ENCODE measurements around the gene YPEL3.

DNA sequence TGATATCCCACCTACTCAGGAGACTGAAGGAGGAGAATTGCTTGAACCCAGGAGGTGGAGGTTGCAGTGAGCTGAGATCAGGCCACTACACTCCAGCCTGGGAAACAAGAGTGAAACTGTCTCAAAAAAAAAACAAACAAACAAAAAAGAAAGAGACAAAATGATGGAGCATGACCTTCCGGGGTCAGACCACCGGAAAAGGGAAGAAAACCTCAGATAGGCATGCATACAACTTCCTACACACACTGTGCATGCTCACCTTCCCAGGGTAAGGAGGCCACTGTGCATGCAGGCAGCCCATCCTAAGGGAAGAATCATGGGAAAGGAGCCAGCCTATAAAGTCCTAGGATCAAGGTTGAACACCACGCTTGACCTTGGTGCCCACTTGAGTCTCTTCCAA, 36.6 kb upstream of the YPEL3 start:
- TF ChIP-seq TAF1 (IDR thresholded peaks at IDR 0.05; ENCODE audit: borderline replicate concordance, insufficient read depth, low read length) = no peak
- no peak for TF ChIP-seq POLR2AphosphoS5 (IDR thresholded peaks at IDR 0.05; ENCODE audit: low read depth, low read length)
- no peak for TF ChIP-seq SIN3A (IDR thresholded peaks at IDR 0.05; ENCODE audit: borderline replicate concordance, insufficient read depth, low read length)
- TF ChIP-seq, protein P1, sequence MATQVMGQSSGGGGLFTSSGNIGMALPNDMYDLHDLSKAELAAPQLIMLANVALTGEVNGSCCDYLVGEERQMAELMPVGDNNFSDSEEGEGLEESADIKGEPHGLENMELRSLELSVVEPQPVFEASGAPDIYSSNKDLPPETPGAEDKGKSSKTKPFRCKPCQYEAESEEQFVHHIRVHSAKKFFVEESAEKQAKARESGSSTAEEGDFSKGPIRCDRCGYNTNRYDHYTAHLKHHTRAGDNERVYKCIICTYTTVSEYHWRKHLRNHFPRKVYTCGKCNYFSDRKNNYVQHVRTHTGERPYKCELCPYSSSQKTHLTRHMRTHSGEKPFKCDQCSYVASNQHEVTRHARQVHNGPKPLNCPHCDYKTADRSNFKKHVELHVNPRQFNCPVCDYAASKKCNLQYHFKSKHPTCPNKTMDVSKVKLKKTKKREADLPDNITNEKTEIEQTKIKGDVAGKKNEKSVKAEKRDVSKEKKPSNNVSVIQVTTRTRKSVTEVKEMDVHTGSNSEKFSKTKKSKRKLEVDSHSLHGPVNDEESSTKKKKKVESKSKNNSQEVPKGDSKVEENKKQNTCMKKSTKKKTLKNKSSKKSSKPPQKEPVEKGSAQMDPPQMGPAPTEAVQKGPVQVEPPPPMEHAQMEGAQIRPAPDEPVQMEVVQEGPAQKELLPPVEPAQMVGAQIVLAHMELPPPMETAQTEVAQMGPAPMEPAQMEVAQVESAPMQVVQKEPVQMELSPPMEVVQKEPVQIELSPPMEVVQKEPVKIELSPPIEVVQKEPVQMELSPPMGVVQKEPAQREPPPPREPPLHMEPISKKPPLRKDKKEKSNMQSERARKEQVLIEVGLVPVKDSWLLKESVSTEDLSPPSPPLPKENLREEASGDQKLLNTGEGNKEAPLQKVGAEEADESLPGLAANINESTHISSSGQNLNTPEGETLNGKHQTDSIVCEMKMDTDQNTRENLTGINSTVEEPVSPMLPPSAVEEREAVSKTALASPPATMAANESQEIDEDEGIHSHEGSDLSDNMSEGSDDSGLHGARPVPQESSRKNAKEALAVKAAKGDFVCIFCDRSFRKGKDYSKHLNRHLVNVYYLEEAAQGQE (IDR thresholded peaks at IDR 0.05; ENCODE audit: insufficient read depth in 1 of 2, low read depth in 2 of 2, low read length in 2 of 2) = no peak
- TF ChIP-seq FOXP2 (optimal IDR thresholded peaks at IDR 0.05; ENCODE audit: borderline replicate concordance, extremely low read depth, extremely low read length, insufficient read depth) = no peak

Data from PFSK-1 (cell line).